B cell (primary cell): ENCODE data around the gene SH3BP2. TPM values are rescaled to one million over a fixed set of nuclear protein-coding genes. Genes with fewer than 3 reads are reported as not detected.

ENCODE experiments used
- ATAC-seq: fragments of 200-7000 bp; cut with Tn5 transposase; one replicate; pipeline ENCODE4 v1.10.0; 2021; ENCODE audit warnings: low read depth, mild to moderate bottlenecking, moderate number of reproducible peaks, moderate library complexity
- CTCF ChIA-PET: fragments of 350-600 bp; sonication (Branson Sonifier 250); formaldehyde crosslinking; loops from one replicate; lab custom pipeline; 2021; ENCODE audit warnings: antibody characterized with exemption, inconsistent platforms; lab: Charles Lee
- POLR2A ChIA-PET: fragments of 350-600 bp; sonication (Branson Sonifier 250); formaldehyde crosslinking; loops from one replicate; lab custom pipeline; 2021; ENCODE audit warnings: antibody characterized with exemption; lab: Charles Lee
- DNase-seq: peaks from one replicate; pipeline ENCODE4 v3.0.0; 2013
- H2AFZ ChIP-seq: 2 replicates; pipeline ENCODE4 v1.6.1; 2012; ENCODE audit warnings: mild to moderate bottlenecking, low read depth, low read length; ENCODE audit not compliant: insufficient read depth, poor library complexity, severe bottlenecking
- H3K27ac ChIP-seq, 2 donors: 1 replicate in 1 of 2; 2 replicates in 1 of 2; pipeline ENCODE4 v1.5.1; 2012 to 2013; ENCODE audit warnings: low read length in 2 of 2, mild to moderate bottlenecking in 2 of 2, moderate library complexity in 1 of 2
- H3K27me3 ChIP-seq, 4 experiments: fragments of 200-600 bp in 1 of 4; sonication (generic) in 1 of 4; replicated peaks in 1 of 4; 1 replicate in 2 of 4; 2 replicates in 2 of 4; pipeline versions ENCODE4 v1.6.1 to v1.7.0; 2013 to 2016; ENCODE audit warnings: low read length in 3 of 4, mild to moderate bottlenecking in 2 of 4, mixed read lengths in 1 of 4, moderate library complexity in 1 of 4; ENCODE audit not compliant: insufficient read depth in 4 of 4, control insufficient read depth in 3 of 4; ENCODE audit errors: control extremely low read depth in 1 of 4
- H3K36me3 ChIP-seq, 2 experiments: replicated peaks in 1 of 2; 1 replicate in 1 of 2; 2 replicates in 1 of 2; pipeline versions ENCODE4 v1.6.1 to v1.7.1; 2013; ENCODE audit warnings: low read length in 1 of 2; ENCODE audit not compliant: insufficient read depth in 2 of 2, control insufficient read depth in 1 of 2; ENCODE audit errors: control extremely low read depth in 1 of 2, extremely low read depth in 1 of 2
- H3K4me1 ChIP-seq, 2 donors: fragments of 200-600 bp in 1 of 2; sonication (generic) in 1 of 2; 1 replicate in 1 of 2; 2 replicates in 1 of 2; pipeline versions ENCODE4 v1.5.1 to v1.6.1; 2013 to 2017; ENCODE audit warnings: low read length in 2 of 2; ENCODE audit not compliant: control insufficient read depth in 2 of 2, insufficient read depth in 2 of 2
- H3K4me2 ChIP-seq: replicated peaks from 2 replicates; pipeline ENCODE3; 2012; ENCODE audit warnings: mild to moderate bottlenecking, low read depth, low read length; ENCODE audit not compliant: poor library complexity, severe bottlenecking
- H3K4me3 ChIP-seq, 5 experiments: fragments of 200-600 bp in 1 of 5; sonication (generic) in 1 of 5; 1 replicate in 3 of 5; 2 replicates in 2 of 5; pipeline versions ENCODE4 v1.5.1 to v1.7.0; 2011 to 2016; ENCODE audit warnings: low read length in 4 of 5, mild to moderate bottlenecking in 4 of 5, low read depth in 2 of 5, control low read depth in 1 of 5, moderate library complexity in 1 of 5; ENCODE audit not compliant: insufficient read depth in 1 of 5; ENCODE audit errors: control extremely low read depth in 1 of 5, extremely low read depth in 1 of 5
- H3K79me2 ChIP-seq: fragments of 200-600 bp; sonication (generic); one replicate; pipeline ENCODE4 v1.6.0; 2016; ENCODE audit warnings: low read length; ENCODE audit not compliant: control insufficient read depth, insufficient read depth
- H3K9ac ChIP-seq: fragments of 200-600 bp; sonication (generic); 2 replicates; pipeline ENCODE4 v1.6.1; 2017; ENCODE audit warnings: mild to moderate bottlenecking, low read length, moderate library complexity
- H3K9me3 ChIP-seq, 3 donors: one replicate each; pipeline versions ENCODE4 v1.6.1 to v1.7.1; 2013; ENCODE audit warnings: low read length in 2 of 3; ENCODE audit not compliant: control insufficient read depth in 2 of 3, insufficient read depth in 1 of 3; ENCODE audit errors: control extremely low read depth in 1 of 3
- H4K20me1 ChIP-seq: 2 replicates; pipeline ENCODE4 v1.6.0; 2012; ENCODE audit warnings: mild to moderate bottlenecking, low read length; ENCODE audit not compliant: insufficient read depth, control insufficient read depth, poor library complexity, severe bottlenecking
- H3K27ac Mint-ChIP-seq: one replicate; pipeline ENCODE4 v1.8.0; 2021; ENCODE audit warnings: mixed read lengths
- H3K27me3 Mint-ChIP-seq: one replicate; pipeline ENCODE4 v1.8.0; 2021; ENCODE audit warnings: mixed read lengths
- H3K4me1 Mint-ChIP-seq: one replicate; pipeline ENCODE4 v1.8.0; 2021; ENCODE audit warnings: mixed read lengths
- H3K4me3 Mint-ChIP-seq: one replicate; pipeline ENCODE4 v1.8.0; 2021; ENCODE audit warnings: mixed read lengths
- H3K9me3 Mint-ChIP-seq: one replicate; pipeline ENCODE4 v1.8.0; 2022; ENCODE audit warnings: mixed read lengths; ENCODE audit not compliant: insufficient read depth
- EZH2 ChIP-seq: IDR thresholded peaks from 2 replicates; pipeline ENCODE4 v1.6.1; 2012; ENCODE audit warnings: borderline replicate concordance, low read depth, mild to moderate bottlenecking, moderate library complexity, low read length; ENCODE audit not compliant: insufficient read depth, poor library complexity, severe bottlenecking
- WGBS: methylation state at CpG from one replicate; pipeline ENCODE4 v1.1.5; 2013; ENCODE audit warnings: missing lambda C conversion rate; ENCODE audit not compliant: insufficient coverage; 5-methylcytosine and 5-hydroxymethylcytosine counted together
- intact Hi-C: fragments of 100-400 bp; cut with micrococcal nuclease; formaldehyde crosslinking; loops from one replicate; pipeline ENCODE4 v1.10.0; 2022
- polyA plus RNA-seq: library from polyadenylated mRNA; depleted of rRNA; stranded (reverse); fragments of >200 nt; gene quantifications from 2 replicates; pipeline ENCODE4 v1.2.3, GENCODE V29; 2012
- total RNA-seq, 2 donors: library from RNA; stranded (reverse); fragments of 120-200 nt in 1 of 2; gene quantifications; 1 replicate in 1 of 2; 2 replicates in 1 of 2; pipeline versions ENCODE4 v1.2.3 to v1.2.4, GENCODE V29; 2013 to 2022
- TF ChIP-seq, protein P1 (sequence below): fragments of 200-600 bp; IDR thresholded peaks from one replicate; pipeline ENCODE4 v1.8.0; 2022; ENCODE audit warnings: antibody characterized with exemption, mild to moderate bottlenecking

The SH3BP2 gene
- total and polyA plus RNA-seq, 2 donors (not counting 1 experiment from before 2014, with no cell fraction given), result 30.8 to 219 TPM

GRCh38 chr4:2786794-2787229 is 6.1 kb upstream of the SH3BP2 start:
- Histone ChIP-seq H3K27ac (peak overlapping the region; percentile 99), H3K79me2 (no peaks in the 10 kb centered on the region), H3K27me3 (no peaks in the 10 kb centered on the region), H3K4me2 (peak overlapping the region; percentile 68), H2AFZ (peak overlapping the region; percentile 20), H3K9ac (peak overlapping the region; percentile 47), H3K36me3 (no peaks in the 10 kb centered on the region), H3K4me1 (peaks cover 60 to 66% of the 10 kb centered on the region in 2 donors), H3K9me3 (peaks cover 0 to 8% (median 2%) of the 10 kb centered on the region in 3 donors), H3K4me3 (peak overlapping the region in 1 of 5 experiments; percentile 10), H4K20me1 (no peaks in the 10 kb centered on the region)
- H3K4me3 Mint-ChIP-seq, result peak overlapping the region; percentile 74
- H3K9me3 Mint-ChIP-seq, result peaks cover 3% of the 10 kb centered on the region
- ATAC-seq (no peak), DNase-seq (no peak)
- peak overlapping the region; percentile 94 for H3K27ac Mint-ChIP-seq
- H3K27me3 Mint-ChIP-seq, result no peaks in the 10 kb centered on the region
- TF ChIP-seq, protein P1, sequence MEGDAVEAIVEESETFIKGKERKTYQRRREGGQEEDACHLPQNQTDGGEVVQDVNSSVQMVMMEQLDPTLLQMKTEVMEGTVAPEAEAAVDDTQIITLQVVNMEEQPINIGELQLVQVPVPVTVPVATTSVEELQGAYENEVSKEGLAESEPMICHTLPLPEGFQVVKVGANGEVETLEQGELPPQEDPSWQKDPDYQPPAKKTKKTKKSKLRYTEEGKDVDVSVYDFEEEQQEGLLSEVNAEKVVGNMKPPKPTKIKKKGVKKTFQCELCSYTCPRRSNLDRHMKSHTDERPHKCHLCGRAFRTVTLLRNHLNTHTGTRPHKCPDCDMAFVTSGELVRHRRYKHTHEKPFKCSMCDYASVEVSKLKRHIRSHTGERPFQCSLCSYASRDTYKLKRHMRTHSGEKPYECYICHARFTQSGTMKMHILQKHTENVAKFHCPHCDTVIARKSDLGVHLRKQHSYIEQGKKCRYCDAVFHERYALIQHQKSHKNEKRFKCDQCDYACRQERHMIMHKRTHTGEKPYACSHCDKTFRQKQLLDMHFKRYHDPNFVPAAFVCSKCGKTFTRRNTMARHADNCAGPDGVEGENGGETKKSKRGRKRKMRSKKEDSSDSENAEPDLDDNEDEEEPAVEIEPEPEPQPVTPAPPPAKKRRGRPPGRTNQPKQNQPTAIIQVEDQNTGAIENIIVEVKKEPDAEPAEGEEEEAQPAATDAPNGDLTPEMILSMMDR, result no peak
- TF ChIP-seq EZH2, result no peak
- H3K4me1 Mint-ChIP-seq, result peaks cover 64% of the 10 kb centered on the region
- 47% methylated on average over 4 of the region's 9 CpGs for WGBS
- ChIA-PET CTCF (interaction anchor here (0.7 to 3.0 kb wide), 7 partner anchors 10 to 158 kb away, joined by 3 to 9 read pairs (median 4); no protein-coding TSS in a partner anchor), POLR2A (interaction anchor here (0.9 to 1.8 kb wide), 5 partner anchors 11 to 26 kb away, joined by 3 to 10 read pairs (median 8); no protein-coding TSS in a partner anchor)
- intact Hi-C loops, result loop anchor here (1.0 kb wide), 3 partner anchors 23 to 48 kb away; no protein-coding TSS in a partner anchor
